Parathyroid adenoma (tissue), 2 donors: Measurements from ENCODE around the gene COL18A1.
"Not testable (repeated sequence)": the region's sequence is repeated elsewhere in the genome, so short reads cannot be mapped to it uniquely, and the experiment has no call there.

Source experiments
- H2AFZ ChIP-seq: fragments of 300-600 bp; sonication (generic); one replicate; pipeline ENCODE4 v1.7.0; 2017; ENCODE audit warnings: antibody characterized with exemption, mild to moderate bottlenecking
- H3K27ac ChIP-seq: fragments of 300-600 bp; sonication (generic); one replicate; pipeline ENCODE4 v1.7.0; 2017
- H3K27me3 ChIP-seq: fragments of 300-600 bp; sonication (generic); one replicate; pipeline ENCODE4 v1.7.0; 2017; ENCODE audit warnings: low read length; ENCODE audit not compliant: control insufficient read depth, insufficient read depth
- H3K36me3 ChIP-seq: fragments of 300-600 bp; sonication (generic); one replicate; pipeline ENCODE4 v1.7.0; 2017; ENCODE audit warnings: low read length; ENCODE audit not compliant: control insufficient read depth, insufficient read depth
- H3K4me1 ChIP-seq: fragments of 300-600 bp; sonication (generic); one replicate; pipeline ENCODE4 v1.7.0; 2017; ENCODE audit warnings: control low read depth
- H3K4me2 ChIP-seq: fragments of 300-600 bp; sonication (generic); one replicate; pipeline ENCODE4 v1.7.0; 2017; ENCODE audit warnings: low read length
- H3K4me3 ChIP-seq: fragments of 300-600 bp; sonication (generic); one replicate; pipeline ENCODE4 v1.7.0; 2017; ENCODE audit warnings: low read depth, low read length
- H3K79me2 ChIP-seq: fragments of 300-600 bp; sonication (generic); one replicate; pipeline ENCODE4 v1.7.0; 2017; ENCODE audit warnings: control low read depth
- H3K9ac ChIP-seq: fragments of 300-600 bp; sonication (generic); one replicate; pipeline ENCODE4 v1.7.0; 2017; ENCODE audit warnings: mild to moderate bottlenecking
- H3K9me3 ChIP-seq: fragments of 300-600 bp; sonication (generic); one replicate; pipeline ENCODE4 v1.7.0; 2017; ENCODE audit warnings: low read length; ENCODE audit not compliant: control insufficient read depth
- CTCF ChIP-seq: fragments of 300-600 bp; sonication (generic); IDR thresholded peaks from one replicate; pipeline ENCODE4 v1.7.0; 2017; ENCODE audit warnings: antibody characterized with exemption, mild to moderate bottlenecking
- donor health status: primary hyperparathyroidism.

The COL18A1 gene

GRCh38 chr21:45498646-45499000 lies 93.7 kb downstream of the COL18A1 start:
- Histone ChIP-seq H3K4me3 (no peak overlapping the region), H3K9me3 (no peaks in the 10 kb centered on the region), H3K4me2 (no peak overlapping the region), H2AFZ (no peak overlapping the region), H3K9ac (no peak overlapping the region), H3K27ac (no peak overlapping the region), H3K4me1 (no peaks in the 10 kb centered on the region), H3K27me3 (no peaks in the 10 kb centered on the region), H3K36me3 (no peaks in the 10 kb centered on the region), H3K79me2 (no peaks in the 10 kb centered on the region)
- TF ChIP-seq CTCF = no peak

- Histone ChIP-seq H3K9ac (no peak overlapping the region), H3K27ac (no peak overlapping the region), H3K27me3 (no peaks in the 10 kb centered on the region), H3K4me2 (no peak overlapping the region), H2AFZ (no peak overlapping the region), H3K4me3 (no peak overlapping the region), H3K4me1 (no peaks in the 10 kb centered on the region), H3K79me2 (no peaks in the 10 kb centered on the region), H3K36me3 (no peaks in the 10 kb centered on the region), H3K9me3 (no peaks in the 10 kb centered on the region)
- TF ChIP-seq CTCF = no peak
Measured at GRCh38 chr21:45499201-45499750, 94.3 kb downstream of the COL18A1 start.

GRCh38 chr21:45499970-45500577 lies 95.1 kb downstream of the COL18A1 start:
- no peaks in the 10 kb centered on the region for H3K4me1 ChIP-seq
- no peak overlapping the region for H3K4me2 ChIP-seq
- H3K9me3 ChIP-seq = no peaks in the 10 kb centered on the region
- no peak overlapping the region for H3K27ac ChIP-seq
- H3K36me3 ChIP-seq = no peaks in the 10 kb centered on the region
- H3K9ac ChIP-seq = no peak overlapping the region
- H3K27me3 ChIP-seq = no peaks in the 10 kb centered on the region
- H2AFZ ChIP-seq = no peak overlapping the region
- no peak for TF ChIP-seq CTCF
- no peaks in the 10 kb centered on the region for H3K79me2 ChIP-seq
- no peak overlapping the region for H3K4me3 ChIP-seq

GRCh38 chr21:45501081-45502005 lies 96.4 kb downstream of the COL18A1 start:
- H3K4me3 ChIP-seq, H3K4me2 ChIP-seq, H3K4me1 ChIP-seq, H3K27ac ChIP-seq, H3K36me3 ChIP-seq, H3K9ac ChIP-seq, H2AFZ ChIP-seq, H3K27me3 ChIP-seq, H3K79me2 ChIP-seq, H3K9me3 ChIP-seq: not testable (repeated sequence)

GRCh38 chr21:45502006-45502345 lies 97.0 kb downstream of the COL18A1 start:
- H3K4me3 ChIP-seq = no peak overlapping the region
- H3K79me2 ChIP-seq = no peaks in the 10 kb centered on the region
- H3K4me1 ChIP-seq = no peaks in the 10 kb centered on the region
- H3K27me3 ChIP-seq = no peaks in the 10 kb centered on the region
- H3K9me3 ChIP-seq = no peaks in the 10 kb centered on the region
- H3K36me3 ChIP-seq = no peaks in the 10 kb centered on the region
- H3K27ac ChIP-seq = no peak overlapping the region
- H2AFZ ChIP-seq = no peak overlapping the region
- no peak overlapping the region for H3K9ac ChIP-seq
- no peak for TF ChIP-seq CTCF
- H3K4me2 ChIP-seq = no peak overlapping the region
